ENCODE data around the gene EMP2.
"Not testable (repeated sequence)": the region's sequence is repeated elsewhere in the genome, so short reads cannot be mapped to it uniquely, and the experiment has no call there.

The EMP2 gene

GRCh38 chr16:10519929-10520868, 60.2 kb downstream of the EMP2 start:
- no peak for DNase-seq

DNA sequence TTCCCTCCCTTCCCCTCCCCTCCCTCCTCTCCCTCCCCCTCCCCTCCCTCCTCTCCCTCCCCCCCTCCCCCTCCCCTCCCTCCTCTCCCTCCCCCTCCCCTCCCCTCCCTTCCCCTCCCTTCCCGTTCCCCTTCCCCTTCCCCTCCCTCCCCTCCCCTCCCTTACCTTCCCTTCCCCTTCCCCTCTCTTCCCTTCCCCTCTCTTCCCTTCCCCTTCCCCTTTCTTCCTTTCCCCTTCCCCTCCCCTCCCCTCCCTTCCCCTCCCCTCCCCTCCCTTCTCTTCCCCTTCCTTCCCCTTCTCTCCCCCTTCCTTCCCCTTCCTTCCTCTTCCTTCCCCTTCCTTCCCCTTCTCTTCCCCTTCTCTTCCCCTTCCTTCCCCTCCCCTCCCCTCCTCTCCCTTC, 61.1 kb downstream of the EMP2 start:
- DNase-seq: no peak

GRCh38 chr16:10518479-10519041, 61.8 kb downstream of the EMP2 start:
- no peak for DNase-seq

DNA sequence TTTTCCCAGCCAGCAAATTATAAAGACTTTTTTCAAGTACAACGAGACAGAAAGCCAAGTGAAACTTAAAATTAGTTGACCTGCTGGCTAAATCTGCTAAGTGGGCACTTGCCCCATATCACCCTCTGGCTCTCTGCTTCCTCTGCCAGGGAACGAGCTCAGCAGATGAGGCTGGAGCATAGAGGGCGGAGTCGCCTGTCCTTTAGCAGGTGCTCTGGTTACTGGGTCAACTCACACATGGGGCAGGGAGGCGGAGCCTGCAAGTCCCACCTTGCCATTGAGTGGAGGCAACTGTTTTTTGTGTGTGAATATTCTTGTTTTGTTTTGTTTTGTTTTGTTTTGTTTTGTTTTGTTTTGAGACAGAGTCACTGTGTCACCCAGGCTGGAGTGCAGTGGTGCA, 62.5 kb downstream of the EMP2 start:
- no peak for DNase-seq

- no peak for DNase-seq
Measured at GRCh38 chr16:10514369-10515055, 65.9 kb downstream of the EMP2 start.

- no peak for DNase-seq
Measured at GRCh38 chr16:10511829-10512228, 68.6 kb downstream of the EMP2 start.

GRCh38 chr16:10510279-10510678, 70.1 kb downstream of the EMP2 start:
- no peak for DNase-seq

DNA sequence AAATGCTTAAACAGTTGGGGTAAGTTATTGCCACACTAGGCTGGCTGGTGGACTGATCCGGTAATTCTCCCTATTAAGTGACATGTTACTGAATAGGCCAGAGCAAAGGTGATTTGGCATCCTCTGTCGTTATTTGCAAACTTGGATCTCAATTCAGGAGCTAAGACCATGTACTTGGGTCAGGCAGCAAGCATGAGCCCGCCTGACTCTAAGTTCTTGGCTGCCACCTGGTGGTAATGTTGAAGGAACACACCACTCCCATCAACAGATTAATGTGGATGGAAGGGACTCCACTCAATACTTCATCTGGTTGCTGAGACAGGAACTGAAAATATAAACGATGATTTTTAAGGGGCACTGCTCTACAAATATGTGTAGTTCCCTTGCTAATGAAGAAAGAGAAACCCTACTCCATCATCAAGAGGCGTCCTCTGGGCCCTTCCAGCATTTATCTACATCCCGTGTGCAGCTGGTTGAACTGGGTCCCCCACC, 70.8 kb downstream of the EMP2 start:
- peak; percentile 65 for DNase-seq

GRCh38 chr16:10505286-10505685, 75.1 kb downstream of the EMP2 start:
- DNase-seq: not testable (repeated sequence)

GRCh38 chr16:10504404-10504885, 76.0 kb downstream of the EMP2 start:
- no peak for DNase-seq

DNA sequence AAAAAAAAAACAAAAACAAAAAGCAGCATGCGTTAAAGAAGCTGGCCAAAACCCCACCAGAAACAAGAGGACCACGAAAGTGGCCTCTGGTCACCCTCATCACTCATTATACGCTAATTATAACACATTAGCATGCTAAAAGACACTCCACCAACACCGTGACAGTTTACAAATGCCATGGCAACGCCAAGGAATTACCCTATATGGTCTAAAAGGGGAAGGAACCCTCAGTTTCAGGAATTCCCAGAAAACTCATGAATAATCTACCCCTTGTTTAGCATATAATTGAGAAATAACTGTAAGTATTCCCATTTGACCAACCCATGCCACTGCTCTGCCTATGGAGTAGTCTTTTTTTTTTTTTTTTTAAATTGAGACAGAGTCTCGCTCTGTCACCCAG, 77.6 kb downstream of the EMP2 start:
- DNase-seq: no peak

GRCh38 chr16:10501016-10501607, 79.3 kb downstream of the EMP2 start:
- no peak for DNase-seq

DNA sequence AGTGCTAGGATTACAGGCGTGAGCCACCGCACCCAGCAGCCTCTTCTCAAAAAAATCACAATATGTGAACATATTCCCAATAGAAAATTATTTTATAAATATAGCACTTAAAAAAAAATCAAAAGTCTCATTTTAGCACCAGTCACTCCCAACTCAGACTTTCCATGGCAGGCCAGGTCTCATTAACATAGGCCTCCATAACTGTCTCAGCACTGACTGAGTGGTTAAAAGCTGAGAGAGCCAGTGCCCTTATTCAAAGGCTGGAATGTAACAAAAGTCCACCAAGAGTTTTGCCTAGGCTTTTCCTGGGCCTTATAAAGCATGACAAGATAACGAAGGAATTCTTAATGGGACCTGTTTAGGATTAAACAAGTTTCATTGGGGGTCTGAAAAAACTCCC, 79.8 kb downstream of the EMP2 start:
- DNase-seq: no peak

DNA sequence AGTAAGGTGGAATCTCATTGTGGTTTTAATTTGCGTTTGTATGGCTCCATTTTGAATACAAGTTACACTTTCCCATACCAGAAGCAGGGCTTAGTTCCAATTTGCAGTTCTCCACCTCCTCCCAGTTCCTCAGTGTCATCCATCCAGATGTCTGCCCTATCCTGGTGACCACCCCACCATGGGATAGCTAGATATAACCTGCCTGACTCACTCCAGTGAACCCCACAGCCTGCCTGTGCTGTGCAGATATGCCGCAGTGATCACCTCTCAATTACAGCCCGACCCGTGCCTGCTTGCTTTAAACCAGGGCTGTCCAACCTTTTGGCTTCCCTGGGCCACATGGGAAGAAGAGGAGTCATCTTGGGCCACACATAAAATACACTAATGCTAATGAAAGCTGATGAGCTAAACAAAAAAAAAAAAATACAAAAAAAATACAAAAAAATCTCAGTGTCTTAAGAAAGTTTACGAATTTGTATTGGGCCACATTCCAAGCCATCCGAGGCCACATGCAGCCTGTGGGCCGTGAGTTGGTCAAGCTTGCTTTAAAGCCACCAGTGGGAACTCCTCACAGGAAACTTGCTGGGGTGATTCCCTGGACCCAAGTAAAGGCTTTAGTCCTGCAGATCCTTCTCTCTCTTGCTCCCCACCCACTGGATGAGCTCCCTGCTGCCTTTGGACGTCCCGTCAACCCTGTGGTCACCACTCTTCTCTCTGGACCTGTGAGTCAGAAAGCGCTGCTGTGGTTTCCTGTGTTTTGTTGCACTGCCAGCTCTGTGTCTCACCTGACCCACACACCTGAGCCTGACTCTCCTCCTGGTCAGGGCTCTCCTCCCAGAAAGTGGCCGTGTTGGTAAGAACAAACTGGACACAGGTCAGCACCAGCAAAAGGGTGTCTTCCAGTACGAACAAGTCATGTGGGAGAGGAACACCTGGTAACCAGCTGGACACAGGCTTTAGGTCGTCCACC, 83.0 kb downstream of the EMP2 start:
- no peak for DNase-seq

DNA sequence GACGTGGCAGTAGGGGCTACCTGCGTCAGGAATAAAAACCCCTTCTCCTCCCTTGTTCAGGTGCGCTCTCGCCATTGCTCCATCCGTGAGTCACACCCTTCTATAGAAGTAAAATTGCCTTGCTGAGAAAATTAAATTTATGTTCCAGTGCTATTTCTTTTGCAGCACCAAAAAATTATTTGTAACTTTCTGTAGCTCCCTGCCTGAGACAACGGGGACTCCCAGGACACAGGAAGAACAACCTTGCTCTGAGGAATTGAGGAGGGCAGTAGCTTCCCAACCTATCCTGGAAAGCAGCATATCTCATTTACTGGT, 85.4 kb downstream of the EMP2 start:
- no peak for DNase-seq

- no peak for DNase-seq
Measured at GRCh38 chr16:10494343-10495030, 85.9 kb downstream of the EMP2 start.

DNA sequence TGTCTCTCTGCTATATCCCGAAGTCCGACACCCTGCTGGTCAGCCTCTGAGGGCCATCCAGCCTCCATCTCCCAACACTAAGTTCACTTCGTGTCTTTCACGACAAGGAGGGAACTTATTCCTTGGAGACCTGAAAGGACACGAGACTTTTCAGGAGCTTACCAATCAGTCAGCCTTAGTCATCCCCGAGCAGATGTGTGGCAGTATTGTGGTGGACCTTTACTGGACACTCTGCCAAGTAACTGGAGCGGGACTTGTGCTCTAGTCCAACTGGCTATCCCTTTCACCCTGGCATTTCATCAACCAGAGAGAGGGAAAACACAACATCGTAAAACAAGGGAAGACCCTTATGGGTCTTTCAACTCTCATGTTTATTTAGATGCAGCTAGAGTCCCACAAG, 87.1 kb downstream of the EMP2 start:
- no peak for DNase-seq

DNA sequence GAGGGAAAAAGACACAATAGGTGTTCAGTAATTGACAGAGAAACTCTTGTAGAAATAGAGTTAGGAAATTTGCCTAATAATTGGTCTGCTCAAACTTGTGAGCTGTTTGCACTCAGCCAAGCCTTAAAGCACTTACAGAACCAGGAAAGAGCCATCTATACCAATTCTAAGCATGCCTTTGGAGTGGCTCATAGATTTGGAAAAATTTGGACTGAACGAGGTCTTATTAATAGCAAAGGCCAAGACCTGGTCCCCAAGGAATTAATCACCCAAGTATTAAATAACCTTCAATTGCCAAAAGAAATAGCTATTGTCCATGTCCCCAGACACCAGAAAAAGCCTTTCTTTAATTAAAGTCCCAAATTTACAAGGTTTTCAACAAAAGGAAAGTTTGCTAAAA, 90.3 kb downstream of the EMP2 start:
- DNase-seq: no peak

DNA sequence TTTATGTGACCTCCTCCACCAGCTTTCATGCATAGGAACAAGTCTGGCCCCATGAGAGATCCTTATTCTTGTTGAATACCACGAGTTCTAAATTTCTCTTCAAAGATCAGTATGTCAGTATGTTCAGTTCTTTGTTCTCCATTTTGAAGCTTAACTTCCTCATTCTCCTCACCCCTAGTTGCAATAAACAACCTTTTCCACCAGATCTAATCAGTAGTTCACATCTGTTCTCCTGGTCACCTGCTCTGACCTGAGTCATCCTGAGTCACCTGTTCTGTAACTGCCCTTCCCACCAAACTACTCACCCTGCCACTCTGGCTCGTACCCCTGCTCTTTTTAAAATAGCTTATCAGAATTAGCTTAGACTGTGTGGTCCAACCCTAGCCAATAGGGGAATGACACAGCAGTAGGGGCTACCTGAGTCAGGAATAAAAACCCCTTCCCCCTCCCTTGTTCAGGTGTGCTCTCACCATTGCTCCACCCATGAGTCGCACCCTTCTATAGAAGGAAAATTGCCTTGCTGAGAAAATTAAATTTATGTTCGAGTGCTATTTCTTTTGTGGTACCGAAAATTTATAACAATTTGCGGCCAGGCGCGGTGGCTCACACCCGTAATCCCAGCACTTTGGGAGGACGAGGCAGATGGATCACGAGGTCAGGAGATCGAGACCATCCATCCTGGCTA, 94.6 kb downstream of the EMP2 start:
- DNase-seq: no peak

DNA sequence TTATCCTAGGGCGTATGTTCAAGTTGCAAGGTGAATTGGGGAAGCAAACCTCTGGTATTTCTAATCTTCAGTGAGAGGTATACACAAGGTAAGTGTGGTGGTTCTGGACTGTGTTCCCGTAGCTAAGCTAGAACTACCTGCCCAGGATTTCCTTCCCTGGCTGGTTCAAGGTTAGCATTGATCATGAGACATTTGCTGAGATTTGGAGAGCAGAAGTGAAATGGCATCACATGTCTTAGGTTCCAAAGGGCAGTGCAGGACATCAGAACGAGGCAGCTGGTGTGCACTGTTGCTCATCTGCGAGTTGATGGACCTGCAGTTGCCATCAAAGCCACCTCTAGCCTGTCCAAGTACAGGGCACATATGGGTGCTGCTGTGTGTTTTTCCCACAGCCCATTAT, 95.2 kb downstream of the EMP2 start:
- no peak for DNase-seq

DNA sequence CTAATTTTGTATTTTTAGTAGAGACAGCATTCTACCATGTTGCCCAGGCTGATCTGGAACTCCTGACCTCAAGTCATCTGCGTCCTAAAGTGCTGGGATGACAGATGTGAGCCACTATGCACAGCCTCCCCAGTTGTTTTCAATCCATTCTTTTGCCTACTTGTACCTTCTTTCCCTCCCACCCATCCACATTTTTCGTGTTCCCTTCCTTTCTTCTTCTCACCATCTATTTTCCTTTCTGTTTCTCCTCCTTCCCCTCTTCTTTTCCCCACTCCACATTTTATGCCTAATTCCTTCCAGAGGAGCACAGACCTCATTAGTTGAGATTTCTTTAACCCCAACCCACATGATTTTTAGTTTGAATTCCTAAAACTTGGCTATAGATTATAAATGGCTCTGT, 100.2 kb downstream of the EMP2 start:
- DNase-seq: no peak

Measured in right hindlimb (tissue), 1 donor.